Epithelial cell of proximal tubule (primary cell): ENCODE results near the gene ASPDH. TPM values are rescaled to one million over a fixed set of nuclear protein-coding genes. Genes with fewer than 3 reads are reported as not detected.

ENCODE experiments used
- DNase-seq: peaks from one replicate; pipeline ENCODE4 v3.0.0-alpha.2; 2011; ENCODE audit warnings: low read depth
- H3K4me3 ChIP-seq: 2 replicates; pipeline ENCODE4 v1.5.1; 2011; ENCODE audit warnings: low read depth, mild to moderate bottlenecking, low read length
- CTCF ChIP-seq: conservative IDR thresholded peaks from 2 replicates; pipeline ENCODE4 v1.5.1; 2012; ENCODE audit warnings: low read depth, mild to moderate bottlenecking, low read length
- total RNA-seq: library from RNA; depleted of rRNA; stranded (reverse); fragments of >200 nt; gene quantifications from 2 replicates; pipeline ENCODE4 v1.2.3, GENCODE V29; 2015

ASPDH gene
- total RNA-seq, 1 donor from 2014 or later: not detected

DNA sequence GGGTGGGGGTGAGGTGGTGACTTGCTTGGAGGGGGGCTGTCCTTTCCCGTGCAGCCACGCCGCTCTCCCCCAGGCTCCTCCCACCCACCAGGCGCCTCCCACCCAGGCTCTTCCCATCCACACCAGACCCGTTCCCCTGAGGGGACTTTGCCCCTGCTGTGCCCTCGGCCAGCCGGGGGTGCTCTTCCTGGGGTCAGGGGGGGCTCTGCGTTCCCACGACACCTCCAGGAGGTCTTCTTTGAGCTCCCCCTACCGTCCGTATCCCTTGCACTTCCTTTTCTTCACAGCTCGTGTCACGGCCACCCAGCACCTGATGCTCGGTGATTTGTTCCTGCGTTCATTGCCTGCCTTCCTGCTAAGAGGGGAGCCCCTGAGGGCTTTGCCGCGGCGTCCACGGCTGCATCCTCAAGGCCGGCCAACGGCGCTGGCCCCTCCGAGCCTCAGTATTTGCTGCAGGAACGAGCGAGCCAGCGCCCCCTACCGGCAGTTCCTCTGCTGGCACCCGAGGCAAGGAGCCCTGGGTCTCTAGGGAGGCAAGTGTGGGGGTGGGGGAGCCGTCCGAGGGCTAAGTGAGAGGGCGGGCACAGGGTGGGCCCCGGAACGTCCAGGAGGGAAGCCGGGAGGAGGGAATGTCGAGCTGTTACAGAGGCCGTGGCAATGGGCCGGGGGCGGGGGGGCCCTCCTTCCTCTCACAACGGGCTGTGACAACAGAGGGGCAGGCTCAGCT, 42.7 kb upstream of the ASPDH start:
- H3K4me3 ChIP-seq: peak overlapping the region; percentile 55
- no peak for DNase-seq
- TF ChIP-seq CTCF: peak; percentile 85

DNA sequence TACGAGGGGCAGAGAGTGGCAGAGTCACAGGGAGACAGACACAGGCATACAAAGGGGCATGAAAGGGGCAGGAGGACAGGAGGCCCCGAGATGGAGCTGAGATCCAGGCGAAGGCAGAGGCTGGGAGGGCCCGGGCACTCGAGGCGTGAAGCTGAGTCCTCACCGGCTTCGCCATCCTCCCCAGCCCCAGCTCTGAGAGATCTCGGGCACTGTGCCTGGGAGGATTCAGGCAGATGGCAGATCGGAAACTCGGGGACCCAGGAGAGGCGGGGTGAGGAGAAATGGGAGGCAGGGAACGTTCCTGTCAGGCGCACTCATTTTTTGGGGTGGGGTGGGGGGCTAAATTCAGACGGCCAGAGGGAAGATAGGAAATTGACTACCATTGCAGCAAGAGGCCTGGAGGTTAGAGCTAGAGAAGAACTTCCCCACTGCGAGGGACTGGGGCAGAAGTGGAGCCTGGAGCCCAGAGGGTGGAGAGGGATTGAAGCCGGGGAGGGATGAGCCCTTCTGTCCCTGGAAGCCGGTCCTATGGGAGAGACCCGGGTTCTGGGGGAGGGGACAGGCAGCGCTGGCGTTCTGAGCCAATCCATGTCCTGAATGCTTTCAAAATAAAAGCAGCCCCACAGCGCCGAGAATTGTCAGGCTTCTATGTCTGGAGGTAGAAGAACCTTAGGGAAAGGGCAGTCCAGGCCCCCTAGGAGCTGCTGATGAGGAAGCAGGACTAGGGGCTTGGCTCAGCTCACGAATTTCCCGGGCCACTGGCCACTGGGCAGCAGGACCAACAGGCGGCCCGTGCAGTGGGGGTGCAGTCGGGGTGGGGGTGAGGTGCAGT, 42.0 kb upstream of the ASPDH start:
- H3K4me3 ChIP-seq: peak overlapping the region; percentile 55
- DNase-seq: no peak
- no peak for TF ChIP-seq CTCF

- H3K4me3 ChIP-seq: no peak overlapping the region
- no peak for DNase-seq
- TF ChIP-seq CTCF: no peak
Measured at GRCh38 chr19:50555033-50555432, 41.3 kb upstream of the ASPDH start.

DNA sequence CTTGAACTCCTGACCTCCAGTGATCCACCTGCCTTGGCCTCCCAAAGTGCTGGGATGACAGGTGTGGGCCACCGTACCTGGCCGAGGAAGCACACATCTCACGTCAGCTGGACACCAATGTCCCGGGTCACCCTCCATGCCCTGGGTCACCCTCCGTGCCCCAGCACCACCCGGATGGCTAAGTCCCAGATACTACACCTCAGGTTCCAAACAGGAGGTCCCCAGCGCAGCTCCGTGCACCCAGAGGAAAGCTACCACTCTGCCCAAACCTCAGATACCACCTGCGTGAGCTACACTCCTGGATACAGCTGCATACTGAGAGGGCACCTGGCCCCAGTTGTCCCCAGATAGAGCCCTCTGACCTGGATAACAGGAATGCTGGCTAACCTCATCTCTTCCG, 40.5 kb upstream of the ASPDH start:
- DNase-seq: no peak
- no peak for TF ChIP-seq CTCF
- H3K4me3 ChIP-seq: no peak overlapping the region

- no peak for TF ChIP-seq CTCF
- no peak overlapping the region for H3K4me3 ChIP-seq
- DNase-seq: no peak
Measured at GRCh38 chr19:50553134-50553703, 39.5 kb upstream of the ASPDH start.

- no peak for TF ChIP-seq CTCF
- DNase-seq: no peak
Measured at GRCh38 chr19:50552540-50552939, 38.8 kb upstream of the ASPDH start.

More at GRCh38 chr19:50552540-50552939, 38.8 kb upstream of the ASPDH start:
- no peak overlapping the region for H3K4me3 ChIP-seq
